H9 (cell line): ENCODE results near the gene GMPPB. TPM values are rescaled to one million over a fixed set of nuclear protein-coding genes. Genes with fewer than 3 reads are reported as not detected.

Experiments
- DNase-seq: peaks from one replicate; pipeline ENCODE4 v3.0.0-alpha.2; 2017
- H2AFZ ChIP-seq: one replicate; pipeline ENCODE4 v1.6.1; 2013; ENCODE audit warnings: mild to moderate bottlenecking, low read length, control low read depth, moderate library complexity
- H2AK5ac ChIP-seq: 2 replicates; pipeline ENCODE4 v1.6.1; 2013; ENCODE audit warnings: low read length, control low read depth, mixed read lengths; ENCODE audit not compliant: insufficient read length
- H2BK120ac ChIP-seq: one replicate; pipeline ENCODE4 v1.6.1; 2013; ENCODE audit warnings: low read depth, mild to moderate bottlenecking, low read length, control low read depth, inconsistent platforms; ENCODE audit not compliant: poor library complexity, severe bottlenecking
- H2BK12ac ChIP-seq: 2 replicates; pipeline ENCODE4 v1.6.1; 2013; ENCODE audit warnings: low read length, control low read depth, mixed read lengths, low read depth; ENCODE audit not compliant: insufficient read length
- H2BK15ac ChIP-seq: 2 replicates; pipeline ENCODE4 v1.6.1; 2013; ENCODE audit warnings: low read depth, low read length, control low read depth
- H2BK20ac ChIP-seq: one replicate; pipeline ENCODE4 v1.6.1; 2013; ENCODE audit warnings: low read depth, mild to moderate bottlenecking, low read length, control low read depth, inconsistent platforms; ENCODE audit not compliant: poor library complexity, severe bottlenecking
- H2BK5ac ChIP-seq: 2 replicates; pipeline ENCODE4 v1.6.1; 2013; ENCODE audit warnings: low read length, control low read depth, mixed read lengths; ENCODE audit not compliant: insufficient read length
- H3K14ac ChIP-seq: 2 replicates; pipeline ENCODE4 v1.6.1; 2013; ENCODE audit warnings: low read length, control low read depth; ENCODE audit not compliant: insufficient read depth
- H3K18ac ChIP-seq: 2 replicates; pipeline ENCODE4 v1.6.1; 2013; ENCODE audit warnings: low read depth, mild to moderate bottlenecking, mixed read lengths, low read length, control low read depth; ENCODE audit not compliant: insufficient read length
- H3K23ac ChIP-seq: 2 replicates; pipeline ENCODE4 v1.6.1; 2013; ENCODE audit warnings: low read length, control low read depth, mixed read lengths, low read depth; ENCODE audit not compliant: insufficient read length
- H3K23me2 ChIP-seq: 2 replicates; pipeline ENCODE4 v1.6.1; 2013; ENCODE audit warnings: low read depth, mild to moderate bottlenecking, mixed read lengths, low read length, control low read depth; ENCODE audit not compliant: insufficient read length, poor library complexity, severe bottlenecking
- H3K27ac ChIP-seq: 2 replicates; pipeline ENCODE4 v1.5.1; 2013; ENCODE audit warnings: low read length, control low read depth, mixed read lengths, low read depth; ENCODE audit not compliant: insufficient read length
- H3K27me3 ChIP-seq: 2 replicates; pipeline ENCODE4 v1.6.1; 2013; ENCODE audit warnings: low read length, control low read depth, inconsistent platforms; ENCODE audit not compliant: insufficient read depth
- H3K4ac ChIP-seq: 2 replicates; pipeline ENCODE4 v1.6.1; 2013; ENCODE audit warnings: low read depth, mild to moderate bottlenecking, control low read depth, inconsistent platforms, low read length, moderate library complexity
- H3K4me1 ChIP-seq: 2 replicates; pipeline ENCODE4 v1.6.1; 2013; ENCODE audit warnings: low read length, control low read depth, inconsistent platforms; ENCODE audit not compliant: insufficient read depth
- H3K4me2 ChIP-seq: 2 replicates; pipeline ENCODE4 v1.6.1; 2013; ENCODE audit warnings: low read length, control low read depth, mixed read lengths; ENCODE audit not compliant: insufficient read length, insufficient read depth
- H3K56ac ChIP-seq: 2 replicates; pipeline ENCODE4 v1.6.1; 2013; ENCODE audit warnings: low read depth, mild to moderate bottlenecking, mixed read lengths, low read length, control low read depth; ENCODE audit not compliant: insufficient read length
- H3K79me1 ChIP-seq: 2 replicates; pipeline ENCODE4 v1.6.1; 2013; ENCODE audit warnings: low read depth, mild to moderate bottlenecking, moderate library complexity, low read length, control low read depth, inconsistent platforms; ENCODE audit not compliant: insufficient read depth, poor library complexity, severe bottlenecking
- H3K79me2 ChIP-seq: 2 replicates; pipeline ENCODE4 v1.6.1; 2013; ENCODE audit warnings: low read length, control low read depth, inconsistent platforms; ENCODE audit not compliant: insufficient read depth
- H3K9ac ChIP-seq: 2 replicates; pipeline ENCODE4 v1.6.1; 2013; ENCODE audit warnings: low read length, control low read depth, mixed read lengths; ENCODE audit not compliant: insufficient read length; ENCODE audit errors: extremely low read depth
- H3K9me3 ChIP-seq: one replicate; pipeline ENCODE4 v1.6.1; 2013; ENCODE audit warnings: low read depth, low read length, inconsistent platforms; ENCODE audit not compliant: control insufficient read depth
- H3T11ph ChIP-seq: one replicate; pipeline ENCODE4 v1.6.1; 2013; ENCODE audit warnings: mild to moderate bottlenecking, low read length, control low read depth, inconsistent platforms
- H4K20me1 ChIP-seq: one replicate; pipeline ENCODE4 v1.6.1; 2013; ENCODE audit not compliant: control insufficient read depth, insufficient read length, insufficient read depth
- H4K5ac ChIP-seq: 2 replicates; pipeline ENCODE4 v1.6.1; 2013; ENCODE audit warnings: low read depth, mild to moderate bottlenecking, mixed read lengths, low read length, control low read depth; ENCODE audit not compliant: insufficient read length
- H4K8ac ChIP-seq: replicated peaks from 2 replicates; pipeline ENCODE4 v1.6.1; 2013; ENCODE audit warnings: low read length, control low read depth, mixed read lengths, low read depth; ENCODE audit not compliant: insufficient read length
- H4K91ac ChIP-seq: 2 replicates; pipeline ENCODE4 v1.6.1; 2013; ENCODE audit warnings: low read depth, mild to moderate bottlenecking, moderate library complexity, mixed read lengths, low read length, control low read depth; ENCODE audit not compliant: insufficient read length
- H3K27ac Mint-ChIP-seq, 3 experiments: 2 replicates in 2 of 3; 3 replicates in 1 of 3; pipeline ENCODE4 v1.8.0; 2020 to 2021; ENCODE audit warnings: mixed read lengths in 3 of 3, mild to moderate bottlenecking in 1 of 3, moderate library complexity in 1 of 3
- H3K27me3 Mint-ChIP-seq: 2 replicates; pipeline ENCODE4 v1.8.0; 2021; ENCODE audit warnings: low read depth, mild to moderate bottlenecking, moderate library complexity, mixed read lengths
- H3K36me3 Mint-ChIP-seq, 3 experiments: 2 replicates in 2 of 3; 3 replicates in 1 of 3; pipeline ENCODE4 v1.8.0; 2020 to 2021; ENCODE audit warnings: low read depth in 3 of 3, mixed read lengths in 3 of 3; ENCODE audit not compliant: insufficient read depth in 1 of 3
- H3K4me1 Mint-ChIP-seq, 2 experiments: 2 replicates each; pipeline ENCODE4 v1.8.0; 2020; ENCODE audit warnings: mixed read lengths in 2 of 2
- H3K4me3 Mint-ChIP-seq, 2 experiments: 2 replicates in 1 of 2; 3 replicates in 1 of 2; pipeline ENCODE4 v1.8.0; 2020 to 2021; ENCODE audit warnings: mild to moderate bottlenecking in 2 of 2, mixed read lengths in 2 of 2, moderate library complexity in 1 of 2
- H3K9me3 Mint-ChIP-seq, 2 experiments: 2 replicates in 1 of 2; 3 replicates in 1 of 2; pipeline ENCODE4 v1.8.0; 2020; ENCODE audit warnings: mild to moderate bottlenecking in 2 of 2, mixed read lengths in 2 of 2, moderate library complexity in 1 of 2
- CTCF ChIP-seq: fragments of 200-600 bp; sonication (generic); conservative IDR thresholded peaks from 3 replicates; pipeline ENCODE4 v1.8.0; 2021; ENCODE audit warnings: antibody characterized with exemption, mild to moderate bottlenecking
- whole genome bisulfite sequencing: extraction: QIAGEN DNeasy Blood & Tissue Kit; methylation state at CpG from one replicate; pipeline ENCODE4 v1.1.7; 2013; ENCODE audit warnings: missing lambda C conversion rate, low lambda C conversion rate, mixed read lengths; ENCODE audit not compliant: insufficient read length; ENCODE audit errors: extremely low coverage; 5-methylcytosine and 5-hydroxymethylcytosine counted together
- total RNA-seq: library from RNA; stranded (reverse); gene quantifications from 2 replicates; pipeline ENCODE4 v1.2.1, GENCODE V29; 2021

GMPPB gene
- total RNA-seq, 1 experiment from 2014 or later = 31.1 TPM

DNA sequence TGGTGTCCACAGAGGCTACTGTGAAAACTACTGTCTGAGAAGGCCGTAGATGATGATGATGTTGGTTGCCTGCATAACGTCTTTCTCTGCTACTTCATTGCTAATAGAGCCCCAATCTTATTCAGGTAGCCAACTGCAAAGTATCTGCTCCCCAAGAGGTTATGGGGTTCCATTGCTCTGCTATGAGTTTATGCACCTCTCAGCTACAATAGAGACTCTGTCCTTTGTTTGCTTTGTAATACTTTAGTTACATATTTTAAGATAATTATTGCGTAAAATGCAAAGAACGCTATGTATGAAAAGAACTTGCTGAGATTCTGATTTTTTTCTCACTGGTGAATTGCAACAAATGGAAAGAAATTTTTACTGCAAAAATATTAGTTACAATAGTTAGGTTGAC lies 27.8 kb upstream of the GMPPB start:
- no peak overlapping the region for H3K4me3 Mint-ChIP-seq
- no peak overlapping the region for H3K56ac ChIP-seq
- H3K27ac Mint-ChIP-seq = no peak overlapping the region
- WGBS = no CpG with 5 or more reads among the region's 4 CpGs
- H4K8ac ChIP-seq = no peak overlapping the region
- H3K9ac ChIP-seq = no peak overlapping the region
- H3K9me3 Mint-ChIP-seq = no peaks in the 10 kb centered on the region
- no peak overlapping the region for H3K27ac ChIP-seq
- H3T11ph ChIP-seq = no peak overlapping the region
- H4K20me1 ChIP-seq = no peaks in the 10 kb centered on the region
- H2AK5ac ChIP-seq = no peak overlapping the region
- no peak overlapping the region for H2BK120ac ChIP-seq
- no peaks in the 10 kb centered on the region for H3K23me2 ChIP-seq
- H2AFZ ChIP-seq = no peak overlapping the region
- H3K14ac ChIP-seq = no peak overlapping the region
- no peak overlapping the region for H4K5ac ChIP-seq
- no peak overlapping the region for H4K91ac ChIP-seq
- no peak overlapping the region for H3K23ac ChIP-seq
- H3K4ac ChIP-seq = no peak overlapping the region
- H2BK12ac ChIP-seq = no peak overlapping the region
- H3K4me2 ChIP-seq = no peak overlapping the region
- no peaks in the 10 kb centered on the region; the same call in 1 of the 2 replicates for H3K27me3 ChIP-seq
- H3K9me3 ChIP-seq = no peaks in the 10 kb centered on the region
- no peak overlapping the region for H2BK5ac ChIP-seq
- H3K79me2 ChIP-seq = peaks cover 3% of the 10 kb centered on the region; the same call in 1 of the 2 replicates
- no peak for DNase-seq
- H3K79me1 ChIP-seq = peaks cover 5% of the 10 kb centered on the region
- H3K27me3 Mint-ChIP-seq = no peaks in the 10 kb centered on the region
- no peak overlapping the region for H3K18ac ChIP-seq
- H2BK20ac ChIP-seq = no peak overlapping the region
- TF ChIP-seq CTCF = no peak
- H3K4me1 ChIP-seq = no peaks in the 10 kb centered on the region; the same call in 1 of the 2 replicates
- peaks cover 2 to 14% (median 4%) of the 10 kb centered on the region in 3 experiments; a peak in 5 of 7 replicates for H3K36me3 Mint-ChIP-seq
- H2BK15ac ChIP-seq = no peak overlapping the region
- peaks cover 3 to 11% of the 10 kb centered on the region in 2 experiments for H3K4me1 Mint-ChIP-seq
